IMR-90 (cell line): ENCODE measurements around the gene SLC38A4. TPM values are rescaled to one million over a fixed set of nuclear protein-coding genes. Genes with fewer than 3 reads are reported as not detected.

Experiments used
- ATAC-seq: fragments of 200-7000 bp; cut with Tn5 transposase; 2 replicates; pipeline ENCODE4 v1.9.1; 2020; ENCODE audit warnings: low read depth, mild to moderate bottlenecking, moderate library complexity
- BruUV-seq: library from RNA; stranded (reverse); fragments of 400-500 nt; replicated peaks from 2 replicates; lab custom pipeline; 2021; lab: Mats Ljungman, UMichigan
- CTCF ChIA-PET: fragments of 300-600 bp; formaldehyde crosslinking; extraction: SDS; loops from one replicate; lab custom pipeline; 2021; ENCODE audit warnings: antibody characterized with exemption; lab: Yijun Ruan, JAX
- POLR2A ChIA-PET: fragments of 300-600 bp; sonication (Branson Sonifier 250); formaldehyde crosslinking; loops from one replicate; lab custom pipeline; 2022; ENCODE audit warnings: antibody characterized with exemption; ENCODE audit not compliant: unreplicated experiment; lab: Charles Lee
- DNase-seq: peaks from one replicate; pipeline ENCODE4 v3.0.0; 2013
- H2AFZ ChIP-seq: replicated peaks from 2 replicates; pipeline ENCODE3; 2013; ENCODE audit warnings: low read length, mild to moderate bottlenecking; ENCODE audit not compliant: poor library complexity
- H2AK5ac ChIP-seq: 2 replicates; pipeline ENCODE4 v1.6.1; 2013; ENCODE audit warnings: low read depth, low read length, inconsistent platforms
- H2AK9ac ChIP-seq: replicated peaks from 2 replicates; pipeline ENCODE3; 2013; ENCODE audit warnings: mild to moderate bottlenecking, low read depth, low read length, moderate library complexity; ENCODE audit not compliant: poor library complexity
- H2BK120ac ChIP-seq: 2 replicates; pipeline ENCODE4 v1.6.1; 2013; ENCODE audit warnings: low read depth, low read length, inconsistent platforms
- H2BK15ac ChIP-seq: 3 replicates; pipeline ENCODE4 v1.6.1; 2013; ENCODE audit warnings: low read depth, low read length, inconsistent platforms
- H2BK20ac ChIP-seq: 2 replicates; pipeline ENCODE4 v1.6.1; 2013; ENCODE audit warnings: low read depth, mild to moderate bottlenecking, inconsistent platforms, low read length, moderate library complexity
- H2BK5ac ChIP-seq: 2 replicates; pipeline ENCODE4 v1.6.1; 2013; ENCODE audit warnings: mild to moderate bottlenecking, low read depth, low read length, inconsistent platforms; ENCODE audit not compliant: poor library complexity, severe bottlenecking
- H3K14ac ChIP-seq: replicated peaks from 2 replicates; pipeline ENCODE4 v1.6.1; 2013; ENCODE audit warnings: low read depth, low read length, inconsistent platforms
- H3K18ac ChIP-seq: 2 replicates; pipeline ENCODE4 v1.6.1; 2013; ENCODE audit warnings: low read depth, low read length, control low read depth
- H3K23ac ChIP-seq: 2 replicates; pipeline ENCODE4 v1.6.1; 2013; ENCODE audit warnings: low read depth, low read length, inconsistent platforms
- H3K27ac ChIP-seq: 2 replicates; pipeline ENCODE4 v1.5.1; 2013; ENCODE audit warnings: mild to moderate bottlenecking, control low read depth, low read length; ENCODE audit not compliant: insufficient read depth
- H3K27me3 ChIP-seq: 2 replicates; pipeline ENCODE4 v1.6.1; 2013; ENCODE audit warnings: low read length; ENCODE audit not compliant: control insufficient read depth, insufficient read depth
- H3K36me3 ChIP-seq: 2 replicates; pipeline ENCODE4 v1.6.1; 2013; ENCODE audit warnings: low read length, mixed read lengths; ENCODE audit not compliant: control insufficient read depth, insufficient read depth
- H3K4ac ChIP-seq: 2 replicates; pipeline ENCODE4 v1.6.1; 2013; ENCODE audit warnings: low read depth, low read length, inconsistent platforms
- H3K4me1 ChIP-seq: 2 replicates; pipeline ENCODE4 v1.6.1; 2013; ENCODE audit warnings: low read length, mixed read lengths; ENCODE audit not compliant: control insufficient read depth, insufficient read depth
- H3K4me2 ChIP-seq: 2 replicates; pipeline ENCODE4 v1.6.1; 2013; ENCODE audit warnings: low read depth, mild to moderate bottlenecking, control low read depth, low read length, moderate library complexity
- H3K4me3 ChIP-seq: 2 replicates; pipeline ENCODE4 v1.5.1; 2013; ENCODE audit warnings: low read depth, mild to moderate bottlenecking, control low read depth, low read length, moderate library complexity; ENCODE audit not compliant: insufficient read depth
- H3K56ac ChIP-seq: 2 replicates; pipeline ENCODE4 v1.6.1; 2013; ENCODE audit warnings: low read length, inconsistent platforms; ENCODE audit not compliant: insufficient read depth; ENCODE audit errors: extremely low read depth
- H3K79me1 ChIP-seq, 2 experiments: 2 replicates each; pipeline ENCODE4 v1.6.1; 2013; ENCODE audit warnings: low read length in 2 of 2, inconsistent platforms in 1 of 2, low read depth in 1 of 2
- H3K9ac ChIP-seq: 2 replicates; pipeline ENCODE4 v1.6.1; 2013; ENCODE audit warnings: low read depth, low read length, control low read depth
- H3K9me1 ChIP-seq: 2 replicates; pipeline ENCODE4 v1.6.1; 2013; ENCODE audit warnings: low read length, inconsistent platforms; ENCODE audit not compliant: insufficient read depth
- H3K9me3 ChIP-seq: 2 replicates; pipeline ENCODE4 v1.6.1; 2013; ENCODE audit warnings: low read length; ENCODE audit not compliant: control insufficient read depth, insufficient read depth
- H4K20me1 ChIP-seq: 2 replicates; pipeline ENCODE4 v1.6.1; 2013; ENCODE audit warnings: low read length, inconsistent platforms; ENCODE audit not compliant: insufficient read depth
- H4K5ac ChIP-seq: 2 replicates; pipeline ENCODE4 v1.6.1; 2013; ENCODE audit warnings: mild to moderate bottlenecking, low read depth, low read length, control low read depth
- H4K8ac ChIP-seq, 2 experiments: 2 replicates each; pipeline ENCODE4 v1.6.1; 2013; ENCODE audit warnings: low read depth in 2 of 2, low read length in 2 of 2, control low read depth in 1 of 2, inconsistent platforms in 1 of 2
- H4K91ac ChIP-seq: 2 replicates; pipeline ENCODE4 v1.6.1; 2013; ENCODE audit warnings: low read depth, low read length, inconsistent platforms; ENCODE audit not compliant: insufficient read depth
- BHLHE40 ChIP-seq: fragments of 150-350 bp; IDR thresholded peaks from 2 replicates; pipeline ENCODE4 v1.6.1; 2016; ENCODE audit warnings: mild to moderate bottlenecking, low read depth, low read length
- CEBPB ChIP-seq: IDR thresholded peaks from 2 replicates; pipeline ENCODE4 v1.6.1; 2012; ENCODE audit warnings: low read depth, low read length, improper control_type of control experiment
- CHD1 ChIP-seq: IDR thresholded peaks from 2 replicates; pipeline ENCODE4 v1.6.1; 2012; ENCODE audit warnings: low read depth, low read length, improper control_type of control experiment
- CTCF ChIP-seq: conservative IDR thresholded peaks from 2 replicates; pipeline ENCODE4 v1.5.1; 2012; ENCODE audit warnings: mild to moderate bottlenecking, low read depth, low read length, improper control_type of control experiment
- ELK1 ChIP-seq: fragments of 150-350 bp; IDR thresholded peaks from 2 replicates; pipeline ENCODE4 v1.6.1; 2016; ENCODE audit warnings: low read depth, mild to moderate bottlenecking, low read length, moderate library complexity, borderline replicate concordance
- FOS ChIP-seq: fragments of 150-350 bp; IDR thresholded peaks from 2 replicates; pipeline ENCODE4 v1.6.1; 2016; ENCODE audit warnings: low read depth, low read length
- MAFK ChIP-seq: IDR thresholded peaks from 2 replicates; pipeline ENCODE4 v1.6.1; 2012; ENCODE audit warnings: low read depth, low read length, improper control_type of control experiment
- MAZ ChIP-seq: IDR thresholded peaks from 2 replicates; pipeline ENCODE4 v1.6.1; 2012; ENCODE audit warnings: low read depth, mild to moderate bottlenecking, low read length, improper control_type of control experiment, moderate library complexity, borderline replicate concordance
- MXI1 ChIP-seq: IDR thresholded peaks from 2 replicates; pipeline ENCODE4 v1.6.1; 2012; ENCODE audit warnings: low read depth, mild to moderate bottlenecking, low read length, moderate library complexity, borderline replicate concordance
- NFE2L2 ChIP-seq: fragments of 150-350 bp; IDR thresholded peaks from 2 replicates; pipeline ENCODE4 v1.6.1; 2016; ENCODE audit warnings: low read depth, mild to moderate bottlenecking, low read length
- POLR2A ChIP-seq: IDR thresholded peaks from 2 replicates; pipeline ENCODE4 v1.6.1; 2012; ENCODE audit warnings: mild to moderate bottlenecking, low read depth, low read length
- RAD21 ChIP-seq: IDR thresholded peaks from 2 replicates; pipeline ENCODE4 v1.6.1; 2012; ENCODE audit warnings: low read length, improper control_type of control experiment
- RCOR1 ChIP-seq: IDR thresholded peaks from 2 replicates; pipeline ENCODE4 v1.6.1; 2012; ENCODE audit warnings: mild to moderate bottlenecking, low read length, improper control_type of control experiment; ENCODE audit not compliant: insufficient replicate concordance
- RFX5 ChIP-seq: IDR thresholded peaks from 2 replicates; pipeline ENCODE4 v1.8.0; 2012; ENCODE audit warnings: low read depth, mild to moderate bottlenecking, low read length, moderate library complexity
- USF2 ChIP-seq: fragments of 150-350 bp; IDR thresholded peaks from 2 replicates; pipeline ENCODE4 v1.6.1; 2017; ENCODE audit warnings: mild to moderate bottlenecking, antibody characterized with exemption, low read length, low read depth
- WGBS, 2 experiments: methylation state at CpG; one replicate each; pipeline versions ENCODE4 v1.1.5 to v1.1.7; 2013; ENCODE audit warnings: missing lambda C conversion rate in 2 of 2; ENCODE audit not compliant: insufficient read length in 1 of 2; ENCODE audit errors: extremely low coverage in 2 of 2; 5-methylcytosine and 5-hydroxymethylcytosine counted together
- dilution Hi-C: fragments of 300-500 bp; cut with HindIII; formaldehyde crosslinking; loops from one replicate; pipeline ENCODE4 v1.14.3; 2018; ENCODE audit warnings: low sequenced_read_pairs; ENCODE audit not compliant: unreplicated experiment
- in situ Hi-C: fragments of 300-500 bp; cut with MboI; formaldehyde crosslinking; loops from 3 replicates; pipeline ENCODE4 v1.14.3; 2019; ENCODE audit warnings: low sequenced_read_pairs, inconsistent platforms, mixed read lengths
- intact Hi-C: fragments of 100-400 bp; cut with micrococcal nuclease; formaldehyde crosslinking; loops from 2 replicates; pipeline ENCODE4 v1.10.0; 2022
- polyA plus RNA-seq, 3 experiments: library from polyadenylated mRNA; depleted of rRNA; stranded (reverse); fragments of >200 nt; gene quantifications; 2 replicates each; pipeline ENCODE4 v1.2.3, GENCODE V29; 2012; ENCODE audit warnings: low replicate concordance in 1 of 3
- total RNA-seq: library from RNA; depleted of rRNA; stranded (reverse); fragments of >200 nt; gene quantifications from 2 replicates; pipeline ENCODE4 v1.2.3, GENCODE V29; 2012

The SLC38A4 gene
- total and polyA plus RNA-seq, 2 of the 4 experiments (the other 2 are of a cell fraction), result 2.3 to 2.7 TPM

- Histone ChIP-seq H4K5ac (no peak overlapping the region), H2BK120ac (no peak overlapping the region), H3K79me1 (no peaks in the 10 kb centered on the region), H2AK5ac (no peak overlapping the region), H2BK15ac (no peak overlapping the region), H3K27me3 (peaks cover 17% of the 10 kb centered on the region), H3K4ac (no peak overlapping the region), H3K4me1 (no peaks in the 10 kb centered on the region), H3K18ac (no peak overlapping the region), H2AFZ (peak overlapping the region; percentile 1), H2AK9ac (no peak overlapping the region), H3K27ac (no peak overlapping the region), H3K9ac (no peak overlapping the region), H3K36me3 (no peaks in the 10 kb centered on the region), H4K8ac (no peak overlapping the region), H3K56ac (no peak overlapping the region), H2BK20ac (no peak overlapping the region), H3K4me2 (no peak overlapping the region), H3K23ac (no peak overlapping the region), H4K20me1 (no peaks in the 10 kb centered on the region), H2BK5ac (no peak overlapping the region), H3K9me3 (no peaks in the 10 kb centered on the region), H4K91ac (no peak overlapping the region), H3K9me1 (no peaks in the 10 kb centered on the region), H3K4me3 (no peak overlapping the region), H3K14ac (no peak overlapping the region)
- no CpG with 5 or more reads among the region's 16 CpGs for WGBS, 2 experiments
- TF ChIP-seq RAD21 (no peak), USF2 (no peak), MXI1 (no peak), MAFK (no peak), RCOR1 (no peak), RFX5 (no peak), NFE2L2 (no peak), CHD1 (no peak), ELK1 (no peak), CTCF (no peak), BHLHE40 (no peak), FOS (no peak), MAZ (no peak), CEBPB (no peak), POLR2A (no peak)
- in situ Hi-C loops (no loop called here), intact Hi-C loops (loop anchor here (10.0 kb wide), 1 partner anchor 183 kb away; no protein-coding TSS in a partner anchor), dilution Hi-C loops (no loop called here)
- ATAC-seq (no peak), DNase-seq (no peak)
- ChIA-PET CTCF (no interaction called here), POLR2A (no interaction called here)
- no TSS peak for BruUV-seq
These were observed 6.4 kb upstream of the SLC38A4 start for GRCh38 chr12:46832130-46832704.
